ENCODE measurements around the gene LIPC.

LIPC gene

DNA sequence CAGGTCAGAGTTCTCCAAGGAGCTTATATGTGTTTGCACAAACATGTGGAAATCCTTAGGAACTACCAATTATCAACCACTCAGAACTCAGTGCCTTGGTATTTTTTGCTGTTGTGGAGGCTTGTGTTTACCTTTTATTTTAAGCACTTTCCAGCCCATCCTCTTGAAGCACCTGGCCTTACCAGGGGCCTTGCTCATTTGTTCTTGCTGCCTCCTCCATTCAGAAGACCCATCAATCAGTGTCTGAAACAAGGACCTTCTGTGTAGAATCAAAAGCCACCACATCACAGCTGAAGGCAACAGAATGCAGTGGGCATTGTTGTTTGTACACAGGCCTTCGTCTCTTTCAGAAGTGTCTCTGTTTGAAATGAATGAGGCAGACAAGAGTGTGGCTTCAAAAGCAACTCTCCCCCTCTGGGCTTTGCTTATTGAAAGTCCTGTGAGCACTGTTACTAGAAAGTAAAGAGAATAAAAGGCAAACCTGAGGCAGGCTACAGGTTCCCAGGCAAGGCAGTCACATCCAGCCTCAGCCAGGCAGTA is 24.5 kb upstream of the LIPC start:
- DNase-seq: peak; percentile 28

DNA sequence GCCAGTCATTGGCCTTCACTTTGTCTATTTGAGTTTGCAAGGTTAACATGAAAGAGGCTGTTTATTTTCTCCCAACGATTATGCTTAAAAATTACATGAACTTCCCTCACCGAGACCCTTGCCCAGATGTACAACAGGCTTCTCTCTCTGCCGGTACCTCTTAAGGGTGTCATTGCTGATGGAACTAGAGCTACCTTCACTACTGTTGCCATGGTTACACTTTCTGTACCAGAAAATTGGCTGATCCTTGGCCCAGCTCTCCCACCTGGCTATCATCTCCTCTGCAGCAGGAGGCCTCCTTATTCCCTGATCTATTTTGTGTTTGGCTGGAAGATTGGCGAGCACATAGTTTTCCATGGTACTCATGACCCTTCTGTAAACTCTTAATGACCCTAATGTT is 24.0 kb upstream of the LIPC start:
- no peak for DNase-seq

DNA sequence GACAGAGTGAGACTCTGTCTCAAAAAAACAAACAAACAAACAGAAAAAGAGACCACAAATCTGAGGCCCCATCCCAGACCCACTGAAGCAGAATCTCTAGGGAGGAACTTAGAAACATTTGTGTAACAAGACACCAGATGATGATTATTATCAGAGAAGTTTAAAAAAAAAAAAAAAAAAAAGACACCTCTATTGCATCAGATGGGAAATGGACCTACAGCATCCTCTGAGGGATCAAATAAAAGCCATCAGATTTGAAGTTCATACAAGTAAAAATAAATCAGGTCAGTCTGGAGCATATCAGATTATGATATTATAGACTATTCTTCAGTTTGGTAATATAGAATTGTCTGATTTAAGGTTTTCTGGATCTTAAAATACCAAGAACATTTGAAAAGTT is 21.9 kb upstream of the LIPC start:
- DNase-seq: no peak

DNA sequence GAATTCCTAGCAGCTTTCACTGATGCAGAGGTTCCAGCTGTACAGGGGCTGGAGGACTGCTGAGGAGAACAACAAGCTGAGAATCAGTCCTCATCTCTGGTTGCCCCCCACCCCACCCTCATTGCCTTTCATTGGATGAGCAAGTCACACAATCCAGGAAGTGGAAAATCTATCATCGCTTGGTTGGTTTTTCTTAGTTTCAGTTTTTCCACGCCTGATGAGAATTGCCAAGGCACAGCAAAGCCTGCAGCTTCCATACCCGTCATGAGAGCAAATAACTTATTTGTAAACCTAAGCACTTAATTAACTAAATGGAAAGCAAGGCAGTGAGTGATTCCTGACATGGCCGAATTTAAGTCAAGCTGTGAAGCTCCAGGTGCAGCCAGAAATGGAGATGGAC is 21.4 kb upstream of the LIPC start:
- no peak for DNase-seq

DNA sequence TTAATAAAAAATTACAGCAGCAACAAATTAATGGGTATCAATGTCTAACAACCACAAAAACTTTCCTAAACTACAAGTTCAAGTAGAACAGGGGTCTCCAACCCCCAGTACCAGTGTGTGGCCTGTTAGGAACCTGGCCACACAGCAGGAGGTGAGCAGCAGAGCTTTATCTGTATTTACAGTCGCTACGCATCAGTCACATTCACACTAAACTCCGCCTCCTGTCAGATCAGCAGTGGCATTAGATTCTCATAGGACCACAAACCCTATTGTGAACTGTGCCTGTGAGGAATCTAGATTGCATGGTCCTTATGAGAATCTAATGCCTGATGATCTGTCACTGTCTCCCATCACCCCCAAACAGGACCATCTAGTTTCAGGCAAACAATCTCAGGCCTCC is 18.5 kb upstream of the LIPC start:
- no peak for DNase-seq

DNA sequence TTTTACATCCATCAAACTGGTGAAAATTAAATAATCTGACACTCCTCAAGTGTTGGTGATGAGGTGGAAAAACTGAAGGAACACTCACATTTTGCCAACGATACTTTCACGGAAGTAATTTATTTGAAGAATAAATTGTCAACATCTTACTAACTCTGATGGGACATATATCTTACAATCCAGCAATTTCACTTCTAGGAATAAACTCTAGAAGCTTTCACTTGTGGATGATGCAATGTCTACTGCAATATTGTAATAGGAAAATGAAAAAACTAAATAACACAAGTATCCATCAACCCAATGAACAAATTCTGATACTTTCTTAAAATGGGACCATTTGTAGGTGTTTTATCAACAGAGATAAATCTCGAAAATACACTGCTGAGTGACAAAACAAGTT is 16.2 kb upstream of the LIPC start:
- no peak for DNase-seq

DNA sequence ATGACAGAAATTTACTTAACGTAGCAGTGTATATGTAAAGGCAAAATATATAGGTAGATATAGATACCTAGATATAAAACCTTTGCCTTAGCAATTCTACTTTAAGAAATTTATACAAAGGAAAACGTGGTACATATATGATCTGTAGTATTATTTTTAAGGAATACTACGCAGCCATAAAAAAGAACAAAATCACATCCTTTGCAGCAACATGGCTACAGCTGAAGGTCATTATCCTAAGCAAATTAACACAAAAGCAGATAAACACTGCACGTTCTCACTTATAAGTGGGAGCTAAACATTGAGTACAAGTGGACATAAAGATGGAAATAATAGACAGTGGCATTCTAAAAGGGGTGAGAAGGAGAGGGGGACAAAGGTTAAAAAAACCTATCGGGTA is 14.8 kb upstream of the LIPC start:
- DNase-seq: no peak

DNA sequence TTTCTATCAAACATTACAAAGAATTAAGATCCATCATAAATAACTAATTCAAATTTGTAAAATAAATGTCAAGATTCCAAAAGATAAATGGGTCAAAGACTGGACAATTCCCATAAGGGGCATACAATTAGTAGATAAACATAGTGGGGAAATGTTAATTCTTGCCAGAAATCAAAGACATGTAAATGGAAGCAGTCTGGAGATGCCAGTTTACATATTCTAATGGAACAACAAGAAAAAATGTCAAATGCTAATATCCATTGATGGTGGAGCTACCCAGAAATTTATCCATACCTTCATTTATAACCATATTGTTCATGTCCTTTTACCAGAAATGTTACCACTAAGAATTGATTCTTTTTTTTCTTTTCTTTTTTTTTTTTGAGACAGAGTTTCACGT is 13.7 kb upstream of the LIPC start:
- DNase-seq: no peak

DNA sequence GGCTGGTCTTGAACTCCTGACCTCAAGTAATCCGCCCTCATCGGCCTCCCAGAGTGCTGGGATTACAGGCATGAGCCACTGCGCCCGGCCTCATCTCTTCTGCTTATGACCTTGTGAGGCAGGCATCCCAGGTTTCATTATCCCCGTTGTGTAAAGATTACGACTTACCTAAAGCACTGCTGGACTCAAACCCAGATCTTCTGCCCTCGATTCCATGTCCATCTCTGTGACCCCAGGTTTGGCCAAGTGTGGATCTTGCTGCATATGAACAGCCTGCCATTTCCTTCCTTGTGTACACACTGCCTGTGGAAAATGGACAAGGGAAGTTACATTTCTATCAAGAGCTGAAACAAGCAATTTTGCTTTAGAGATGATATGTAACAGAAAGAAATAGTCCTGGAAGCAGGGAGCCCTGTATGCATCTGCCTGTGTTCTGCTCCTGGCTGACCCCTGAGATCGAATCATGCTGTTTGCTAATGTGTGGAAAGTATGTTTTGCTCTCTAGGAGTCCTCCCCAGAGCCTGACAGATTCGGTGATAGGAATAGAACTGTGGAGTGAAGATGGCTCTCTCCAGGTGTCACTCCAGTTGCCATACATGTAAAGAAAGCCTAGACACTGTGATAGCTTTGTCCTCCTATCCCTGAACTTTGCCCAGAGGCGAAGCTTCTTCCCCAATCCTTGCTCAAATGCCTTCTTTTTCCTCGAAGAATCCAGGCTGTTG is 11.8 kb upstream of the LIPC start:
- DNase-seq: no peak

DNA sequence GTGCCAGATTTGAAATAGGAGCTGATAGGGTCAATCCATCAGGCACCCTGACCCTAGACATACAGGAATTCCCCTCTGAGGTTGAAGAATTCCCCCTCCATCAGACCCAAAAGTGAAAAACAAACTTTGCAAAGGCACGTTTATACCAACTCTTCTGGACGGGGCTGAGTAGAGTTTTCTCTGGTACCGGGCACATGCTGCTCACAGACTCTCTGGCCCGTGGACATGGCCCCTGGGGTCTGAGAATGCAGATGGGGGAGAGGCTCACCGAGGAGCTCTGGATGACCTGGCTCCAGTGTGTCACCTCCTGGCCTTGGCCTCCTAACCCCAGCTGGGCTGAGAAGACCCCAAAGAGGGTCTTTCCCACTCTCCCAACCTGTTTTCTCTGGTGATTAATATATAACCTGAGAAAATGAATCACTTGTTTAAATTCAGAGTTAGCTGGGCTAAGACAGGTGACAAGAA is 11.2 kb upstream of the LIPC start:
- DNase-seq: no peak

DNA sequence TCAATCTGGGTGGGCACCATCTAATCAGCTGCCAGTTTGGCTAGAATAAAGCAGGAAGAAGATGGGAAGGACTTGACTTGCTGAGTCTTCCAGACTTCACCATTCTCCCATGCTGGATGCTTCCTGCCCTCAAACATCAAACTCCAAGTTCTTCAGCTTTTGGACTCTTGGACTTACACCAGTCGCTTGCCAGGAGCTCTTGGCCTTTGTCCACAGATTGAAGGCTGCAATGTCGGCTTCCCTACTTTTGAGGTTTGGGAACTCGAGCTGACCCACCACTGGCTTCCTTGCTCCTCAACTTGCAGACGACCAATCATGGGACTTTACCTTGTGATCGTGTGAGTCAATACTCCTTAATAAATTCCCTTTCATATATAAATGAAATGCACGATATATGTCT is 8.6 kb upstream of the LIPC start:
- DNase-seq: no peak

DNA sequence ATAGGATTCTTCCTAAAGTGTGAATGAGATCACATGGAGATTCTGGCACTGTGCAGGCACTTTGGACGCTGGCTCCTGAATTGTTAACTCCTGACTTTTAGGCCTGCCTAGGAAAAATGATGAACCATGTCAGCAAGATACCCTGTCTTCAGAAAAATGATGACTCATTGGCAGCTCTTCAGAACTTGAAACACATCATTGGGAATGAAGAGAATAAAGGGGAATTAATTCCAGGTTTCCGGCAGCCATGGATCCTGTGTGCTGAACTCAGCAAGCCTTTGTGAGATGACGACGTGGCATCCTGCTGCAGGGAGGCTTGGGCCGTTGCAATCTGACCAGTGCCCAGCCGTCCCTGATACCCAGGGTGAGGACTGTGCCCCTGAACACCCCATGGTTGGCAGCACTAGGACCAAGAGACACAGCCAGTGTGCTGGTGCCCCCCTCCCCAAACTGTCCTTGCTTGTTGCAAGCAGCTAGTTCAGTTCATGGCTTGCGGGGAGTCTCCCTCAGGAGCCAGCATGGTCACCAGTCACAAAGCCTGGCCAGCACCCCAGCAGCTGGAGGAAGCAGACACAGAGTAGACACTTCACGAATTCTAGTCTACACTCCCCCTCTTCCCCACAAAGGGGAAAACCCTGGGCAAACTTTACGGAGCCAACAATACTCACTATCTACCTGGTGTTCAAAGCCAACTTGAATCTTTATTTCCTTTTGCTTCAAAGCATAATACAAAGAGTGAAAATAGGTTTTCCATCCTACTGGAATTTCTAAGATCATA is 7.8 kb upstream of the LIPC start:
- no peak for DNase-seq

DNA sequence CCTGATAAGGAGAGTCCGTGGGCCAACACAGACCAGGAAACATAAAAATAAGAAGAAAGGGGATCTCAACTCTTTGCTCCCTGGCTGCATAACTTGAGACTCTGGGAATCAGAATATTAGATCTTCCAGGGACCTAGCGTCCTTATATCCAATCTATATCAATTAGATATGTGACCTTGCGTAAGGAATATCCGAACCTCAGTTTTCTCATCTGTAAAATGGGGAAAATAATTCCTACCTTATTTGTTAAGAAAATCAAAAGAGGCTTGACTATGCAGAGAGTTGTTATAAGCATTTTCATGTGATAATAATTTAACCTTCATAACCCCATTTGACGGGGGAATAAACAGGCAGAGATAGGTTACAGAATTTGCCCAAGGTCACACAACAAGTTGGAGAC is 7.1 kb upstream of the LIPC start:
- DNase-seq: no peak

DNA sequence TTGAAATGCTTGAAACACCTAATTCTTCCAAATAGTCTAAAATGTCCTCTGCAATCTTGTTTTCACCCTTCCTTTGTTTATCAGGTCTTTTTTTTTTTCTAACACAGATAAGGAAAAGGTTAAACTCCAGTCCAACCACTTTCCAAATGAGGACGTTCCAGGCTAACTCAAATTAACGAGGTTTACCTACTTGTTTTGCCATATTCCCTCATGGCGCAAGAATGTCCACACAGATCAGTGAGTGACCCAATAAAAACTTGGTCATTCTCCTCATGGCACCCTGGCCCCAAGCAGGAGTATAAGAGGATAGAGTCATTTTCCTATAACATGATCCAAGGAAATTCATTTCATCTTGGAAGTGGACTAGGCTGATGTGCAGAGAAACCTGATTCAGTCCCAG is 6.6 kb upstream of the LIPC start:
- no peak for DNase-seq

DNA sequence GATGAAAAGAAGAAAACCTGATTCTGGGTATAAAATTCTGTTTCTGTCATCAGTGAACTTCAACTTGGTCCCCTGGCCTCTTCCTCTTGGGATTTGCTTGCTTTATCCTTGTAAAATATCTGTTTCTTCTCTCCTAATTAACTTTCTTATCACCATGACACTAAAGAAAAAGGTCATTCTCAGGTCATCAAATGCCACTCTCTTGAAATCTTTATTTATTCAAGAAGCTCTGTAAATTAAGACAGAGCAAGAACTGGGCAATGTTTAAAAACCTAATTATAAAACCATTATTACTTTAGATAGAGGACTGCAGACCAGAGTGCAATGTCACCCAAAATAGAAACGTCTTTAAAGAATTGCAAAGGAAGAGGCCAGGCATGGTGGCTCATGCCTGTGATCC is 6.0 kb upstream of the LIPC start:
- no peak for DNase-seq

DNA sequence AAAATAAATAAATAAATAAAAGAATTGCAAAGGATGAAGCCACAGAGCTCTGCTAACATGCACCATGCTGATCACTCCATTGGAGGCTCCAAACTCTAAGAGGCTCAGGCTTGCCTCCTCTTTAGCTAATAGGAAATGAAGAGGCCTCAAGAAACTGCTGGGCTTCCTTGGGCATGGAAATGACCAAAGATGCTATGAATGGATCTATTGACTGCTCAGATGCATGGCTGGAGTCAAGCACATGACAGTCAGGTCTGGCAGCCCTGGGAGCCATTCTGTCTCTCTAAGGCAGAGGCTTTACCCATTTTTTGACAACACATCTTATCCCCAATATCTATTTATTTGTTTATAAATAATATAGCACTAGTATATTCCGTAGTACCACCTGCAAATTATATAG is 5.3 kb upstream of the LIPC start:
- DNase-seq: no peak

DNA sequence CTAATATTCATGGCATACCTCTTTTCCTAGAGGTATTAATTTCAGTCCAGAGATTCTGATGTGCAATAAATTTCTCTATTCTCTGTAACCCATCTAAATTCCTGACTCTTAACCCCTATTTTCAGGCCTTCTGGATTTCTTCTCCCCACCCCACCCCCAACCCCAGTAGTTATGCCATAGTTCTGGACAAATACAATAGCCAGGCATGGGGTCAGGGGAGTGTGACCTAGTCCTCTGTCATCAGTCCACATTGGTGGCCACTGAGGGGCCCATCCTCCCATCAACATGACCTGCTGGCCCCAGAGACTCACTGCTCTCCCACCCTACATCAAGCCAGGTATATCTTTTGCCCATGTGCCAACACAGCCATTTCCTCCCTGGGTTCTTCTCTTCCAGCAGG is 3.8 kb upstream of the LIPC start:
- DNase-seq: no peak

DNA sequence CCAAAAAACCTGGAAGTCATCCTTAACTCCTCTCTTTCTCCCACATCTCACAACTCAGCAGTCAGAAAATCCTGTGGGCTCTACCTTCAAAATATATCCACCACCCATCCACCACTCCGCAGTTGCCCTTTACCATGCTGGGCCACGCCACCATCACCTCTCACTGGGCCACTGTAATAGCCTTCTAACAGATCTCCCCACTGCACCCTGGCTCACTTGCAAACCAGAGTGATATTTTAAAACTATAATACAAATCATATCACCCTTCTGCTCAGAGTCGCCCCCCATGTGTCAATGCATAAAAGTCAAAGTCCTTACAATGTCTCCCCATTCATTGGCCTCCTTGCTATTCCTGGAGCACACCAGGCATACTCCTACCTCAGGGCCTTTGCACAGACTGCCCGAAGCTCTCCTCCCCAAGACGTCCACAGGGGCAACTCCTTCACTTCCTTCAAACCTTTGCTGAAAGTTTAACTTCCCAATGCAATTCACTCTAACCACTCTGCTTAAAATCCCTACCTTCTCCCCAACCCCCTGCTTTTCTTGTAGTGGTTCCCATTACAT is 1.5 kb upstream of the LIPC start:
- DNase-seq: no peak

DNA sequence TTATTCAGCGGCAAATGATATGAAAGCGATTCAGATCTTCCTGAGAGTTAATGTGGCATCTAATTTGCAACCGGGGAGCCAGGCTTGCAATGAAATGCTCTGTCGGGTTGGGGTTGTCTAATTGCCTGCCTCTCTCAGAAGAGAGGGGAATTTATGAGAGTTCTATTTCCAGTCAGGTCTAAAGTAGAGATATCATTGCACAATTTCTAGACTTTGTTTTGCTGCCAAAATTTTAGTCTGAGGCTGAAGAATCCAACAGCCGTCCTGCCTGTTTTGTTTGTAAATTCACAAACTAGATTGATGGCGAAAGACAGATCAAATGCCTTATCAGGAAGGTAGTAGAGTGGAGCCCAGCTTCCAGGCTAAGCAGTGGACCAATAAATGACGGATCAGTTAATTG is 610 bp downstream of the LIPC start:
- no peak for DNase-seq

DNA sequence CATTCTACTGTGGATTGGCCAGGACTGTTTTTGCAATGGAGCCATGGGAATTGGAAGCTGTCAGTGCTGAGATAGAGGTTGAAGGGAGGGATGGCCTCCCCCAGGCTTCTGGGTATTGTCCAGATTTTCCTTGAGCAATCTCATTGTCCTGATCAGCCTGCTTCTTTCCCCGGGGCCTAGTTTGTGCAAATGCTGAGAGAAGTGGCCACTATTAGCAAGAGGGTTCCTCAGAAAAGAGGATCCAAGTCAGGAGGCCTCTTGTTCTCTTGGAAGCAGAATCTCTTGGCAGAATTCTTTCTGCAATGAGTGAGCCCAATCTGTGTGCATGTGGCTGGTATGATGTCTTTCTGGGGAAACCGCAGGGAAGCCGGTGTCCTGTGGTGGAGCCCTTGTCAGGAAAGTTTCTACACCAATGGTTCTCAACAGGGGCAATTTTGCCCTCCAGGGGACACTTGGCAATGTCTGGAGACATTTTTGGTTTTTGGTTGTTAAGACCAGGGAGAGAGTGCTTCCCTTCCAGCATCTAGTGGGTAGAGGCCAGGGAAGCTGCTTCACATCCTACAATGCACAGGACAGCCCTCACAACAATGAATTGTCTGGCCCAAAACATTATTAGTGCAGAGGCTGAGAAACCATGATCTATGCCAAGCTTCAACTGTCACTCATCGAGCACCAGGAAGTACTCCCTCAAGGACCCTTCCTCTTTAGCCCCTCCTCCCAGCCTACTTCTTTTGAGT is 2.0 kb downstream of the LIPC start:
- no peak for DNase-seq

DNA sequence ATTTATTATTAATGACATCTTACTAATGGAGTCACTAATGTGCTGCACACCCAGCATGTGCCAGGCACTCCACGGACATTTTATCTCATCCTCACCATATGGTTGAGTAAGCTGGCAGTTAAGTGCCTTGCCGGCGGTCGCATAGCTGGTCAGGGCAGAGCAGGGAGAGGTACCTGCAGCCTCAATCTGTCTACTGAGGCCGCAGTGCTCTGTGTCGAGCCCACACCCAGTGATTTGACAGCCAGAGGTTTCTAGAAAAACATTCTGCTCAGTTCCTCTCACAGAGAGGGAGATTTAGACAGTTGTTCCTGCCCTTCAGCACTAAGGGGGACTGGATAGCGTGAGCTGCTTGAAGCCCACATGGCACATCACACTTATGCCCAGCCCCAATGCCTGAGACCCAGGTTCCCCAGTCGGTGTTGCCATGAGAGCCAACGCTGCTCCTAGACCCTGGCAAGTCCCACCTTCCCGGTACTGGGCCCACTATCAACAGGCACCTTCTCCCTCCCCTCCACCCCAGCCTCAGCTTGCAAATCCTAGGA is 2.6 kb downstream of the LIPC start:
- no peak for DNase-seq

DNA sequence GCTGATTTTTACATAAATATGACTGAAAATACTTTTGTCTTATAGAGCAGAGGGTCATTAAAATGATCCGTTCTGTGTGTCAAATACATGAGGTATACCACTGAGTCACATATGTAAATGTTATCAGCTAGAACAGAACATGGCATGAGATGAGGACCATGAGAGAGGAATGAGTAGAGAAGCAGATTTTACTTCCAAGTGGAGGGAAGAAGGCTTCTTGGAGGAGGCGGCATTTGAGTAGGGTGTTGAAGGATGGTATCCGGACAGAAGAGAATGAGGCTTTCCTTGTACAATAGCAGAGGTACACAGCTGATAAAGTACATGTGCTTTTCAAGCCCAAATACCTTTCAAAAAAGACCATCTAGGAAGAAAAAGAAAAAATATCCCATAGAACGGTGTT is 4.8 kb downstream of the LIPC start:
- DNase-seq: no peak

DNA sequence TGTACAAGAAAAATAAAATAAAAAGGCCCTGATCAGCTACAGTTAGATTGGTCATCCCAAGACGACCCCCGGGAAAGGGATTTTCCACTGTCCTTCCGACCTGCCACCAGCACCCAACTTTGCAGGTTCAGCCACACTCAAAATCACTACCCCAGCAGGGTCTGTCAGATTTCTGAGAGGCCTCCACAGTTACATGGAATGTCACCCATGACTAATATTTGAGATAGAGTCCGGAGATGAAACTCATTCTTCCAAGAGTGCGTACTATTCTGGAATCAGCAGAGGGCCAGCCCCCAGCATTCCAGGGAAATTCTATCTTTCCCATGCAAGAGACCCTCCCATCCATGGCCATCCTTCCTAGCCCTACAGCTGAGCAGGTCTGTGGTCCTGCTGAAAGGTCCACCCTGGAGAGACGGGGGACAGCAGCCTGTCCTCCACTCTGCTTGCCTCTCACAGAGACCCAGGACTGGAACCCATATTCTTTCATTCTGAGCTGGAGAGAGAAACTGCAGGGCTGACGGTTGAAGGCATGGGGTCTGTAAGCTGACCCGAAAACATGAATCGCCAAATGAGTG is 5.8 kb downstream of the LIPC start:
- no peak for DNase-seq
